Measurements from ENCODE around the gene IL36B.

Gene IL36B

GRCh38 chr2:113075600-113075999 is 22.9 kb upstream of the IL36B start:
- no peak for DNase-seq

- no peak for DNase-seq
Observed at GRCh38 chr2:113075030-113075429, 22.4 kb upstream of the IL36B start.

- no peak for DNase-seq
Observed at GRCh38 chr2:113073325-113073834, 20.7 kb upstream of the IL36B start.

DNA sequence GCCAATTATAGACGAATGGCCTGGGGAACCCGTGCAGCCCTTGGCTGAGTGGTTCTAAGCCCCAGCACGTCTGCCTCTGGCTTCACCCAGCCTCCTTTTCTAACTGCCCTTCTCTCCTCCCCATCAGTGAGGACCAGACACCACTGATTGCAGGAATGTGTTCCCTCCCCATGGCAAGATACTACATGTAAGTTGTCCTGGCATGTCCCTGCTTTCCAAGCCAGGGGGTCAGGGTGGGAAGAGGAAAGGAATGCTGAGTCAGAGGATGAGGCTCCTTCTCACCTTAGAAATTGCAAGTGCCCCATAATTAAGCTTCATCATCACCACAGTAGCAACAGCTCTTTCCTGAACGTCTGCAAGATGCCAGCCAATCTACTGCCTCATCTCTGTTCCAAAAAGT is 19.9 kb upstream of the IL36B start:
- no peak for DNase-seq

- DNase-seq, result no peak
Observed at GRCh38 chr2:113070606-113070975, 17.9 kb upstream of the IL36B start.

DNA sequence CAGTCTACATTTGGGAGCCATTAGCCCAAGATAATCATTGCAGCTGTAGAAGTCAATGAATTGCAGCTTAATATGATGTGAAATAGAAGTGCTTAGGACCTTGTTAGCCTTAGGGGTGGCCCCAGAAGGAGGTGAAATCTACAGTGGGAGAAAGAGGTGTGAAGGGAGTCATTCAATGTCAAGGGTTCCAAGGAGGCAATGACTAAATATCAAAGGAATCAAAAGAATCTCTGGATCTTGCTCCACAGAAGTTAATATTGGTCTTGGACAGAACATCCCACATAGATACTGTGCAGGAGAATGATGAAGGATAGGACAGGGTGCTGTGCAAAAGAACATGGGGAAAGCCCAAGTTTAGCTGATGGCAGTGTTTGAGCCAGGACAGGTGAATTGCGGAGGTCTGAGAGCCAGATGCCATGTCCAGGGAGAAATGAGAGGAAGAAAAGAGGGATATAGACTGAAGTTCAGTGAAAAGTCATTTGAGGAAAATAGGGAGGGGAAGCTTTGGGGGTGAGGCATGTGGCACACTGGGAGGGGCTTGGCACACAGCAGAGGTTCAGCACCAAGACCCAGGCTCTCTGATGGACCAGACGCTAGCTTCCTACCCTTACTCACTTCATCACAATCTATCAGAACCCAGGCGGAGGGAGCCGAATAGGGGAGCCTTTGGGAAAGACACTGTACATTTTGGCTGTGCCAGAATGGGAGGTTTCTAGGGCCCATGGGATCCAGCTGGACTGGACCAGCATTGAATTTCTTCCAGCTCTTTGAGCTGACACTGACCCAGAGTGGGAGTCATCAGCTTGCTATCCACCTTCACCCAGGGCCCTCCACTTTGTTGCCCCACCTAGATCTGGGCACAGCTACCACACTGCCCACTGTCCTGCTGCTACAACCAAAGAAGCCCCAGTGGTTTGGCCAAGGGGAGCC is 17.3 kb upstream of the IL36B start:
- DNase-seq, result no peak

DNA sequence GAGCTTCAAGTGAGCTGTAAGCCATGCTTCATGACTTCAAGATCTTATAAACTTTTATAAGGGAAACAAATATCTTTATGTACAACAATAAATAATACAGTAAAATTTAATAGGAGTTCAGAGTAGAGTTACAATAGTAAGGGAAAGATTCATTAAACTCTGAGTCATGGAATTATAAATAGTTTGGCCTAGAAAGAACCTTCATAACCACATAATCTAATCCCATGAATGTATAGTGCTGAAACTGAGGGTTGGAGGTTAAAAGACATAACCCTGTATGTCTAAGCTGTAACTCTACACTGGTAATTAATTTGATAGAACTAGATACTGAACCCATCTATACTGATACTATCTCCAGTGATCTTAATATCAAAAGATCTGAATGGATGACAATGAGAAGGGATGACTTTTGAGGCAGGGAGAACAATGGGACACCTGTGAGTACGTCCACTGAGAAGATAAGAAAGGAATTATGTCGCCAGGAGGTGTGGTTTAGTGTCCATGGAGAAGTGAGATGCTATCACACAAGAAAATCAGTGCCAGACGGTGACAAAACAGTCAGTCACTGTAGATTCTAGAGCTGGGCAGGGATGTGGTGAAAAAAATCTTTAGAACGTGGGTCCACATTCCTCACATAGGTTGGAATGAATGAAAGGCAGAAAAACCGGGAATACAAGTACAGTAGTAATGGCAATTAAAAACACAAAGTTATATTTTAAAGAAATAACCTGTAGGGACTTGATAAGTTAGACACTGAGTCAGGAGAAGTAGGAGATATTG is 16.2 kb upstream of the IL36B start:
- DNase-seq, result no peak

DNA sequence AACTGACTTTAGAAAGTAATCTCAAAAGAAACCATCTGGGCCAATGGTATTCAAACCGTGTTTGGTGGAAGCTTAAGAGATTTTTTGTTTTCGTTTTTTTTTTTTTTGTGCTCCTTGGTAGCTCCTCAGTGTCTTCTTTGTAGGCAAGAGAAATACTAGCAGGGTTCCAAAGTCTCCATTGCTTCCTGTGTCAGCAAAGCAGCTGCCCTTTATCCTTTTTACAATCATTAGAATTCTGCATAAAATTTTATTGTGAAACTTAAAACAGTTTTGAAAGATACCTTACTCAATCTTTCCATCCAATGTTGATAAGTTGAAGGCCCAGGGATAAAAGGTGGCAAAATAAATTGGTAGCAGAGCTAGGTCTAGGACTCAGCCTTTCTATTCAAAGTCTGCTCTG is 15.6 kb upstream of the IL36B start:
- no peak for DNase-seq

DNA sequence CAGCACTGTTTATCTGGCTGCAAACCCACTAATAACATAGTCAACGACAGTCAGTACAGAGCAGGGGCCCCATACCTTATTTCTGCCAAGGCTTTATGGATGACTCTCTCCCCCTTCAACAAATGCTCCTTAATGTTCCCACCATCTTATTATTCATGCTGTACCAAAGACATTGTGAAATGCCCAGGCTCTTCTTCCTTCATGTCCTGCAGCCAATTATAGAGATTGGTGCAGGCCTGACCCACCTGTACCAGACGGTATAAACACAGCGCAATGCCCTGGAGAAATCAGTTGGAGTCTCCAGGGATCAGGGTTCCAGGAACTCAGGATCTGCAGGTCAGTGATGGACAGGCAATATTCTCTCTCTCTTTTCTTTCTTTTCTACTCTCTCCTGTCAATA is 15.0 kb upstream of the IL36B start, which contains the start of gene IL1F10:
Gene IL1F10, plus strand, starts transcription at position 290 of the 400 bp plus-strand sequence. CDS start 4,769 bp downstream, outside the sequence.
- DNase-seq, result no peak

DNA sequence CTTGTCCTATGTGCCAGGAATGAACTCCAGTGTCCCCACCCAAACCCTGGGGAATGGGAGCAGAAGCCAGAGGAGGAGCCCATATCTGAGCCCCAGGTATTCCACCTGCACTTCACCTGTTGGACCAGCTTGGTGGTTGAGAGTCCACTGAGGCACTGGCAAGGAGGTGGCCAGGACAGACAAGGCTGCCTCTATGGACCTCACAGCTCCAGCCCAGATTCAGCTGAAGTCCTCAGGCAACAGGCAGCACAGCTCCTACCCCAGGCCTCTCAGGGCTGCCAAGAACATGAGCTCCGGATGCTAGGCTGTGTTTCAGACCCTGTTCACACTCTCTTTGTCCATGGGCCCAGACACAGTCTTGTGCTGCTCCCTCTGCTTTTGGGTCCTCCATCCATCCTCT is 12.2 kb upstream of the IL36B start:
- no peak for DNase-seq

DNA sequence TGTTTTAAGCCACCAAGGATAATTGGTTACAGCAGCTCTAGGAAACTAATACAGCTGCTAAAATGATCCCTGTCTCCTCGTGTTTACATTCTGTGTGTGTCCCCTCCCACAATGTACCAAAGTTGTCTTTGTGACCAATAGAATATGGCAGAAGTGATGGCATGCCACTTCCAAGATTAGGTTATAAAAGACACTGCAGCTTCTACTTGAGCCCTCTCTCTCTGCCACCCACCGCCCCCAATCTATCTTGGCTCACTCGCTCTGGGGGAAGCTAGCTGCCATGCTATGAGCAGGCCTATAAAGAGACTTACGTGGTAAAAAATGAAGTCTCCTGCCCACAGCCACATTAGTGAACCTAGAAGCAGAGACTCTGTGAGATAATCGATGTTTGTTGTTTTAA is 11.6 kb upstream of the IL36B start:
- no peak for DNase-seq

- no peak for DNase-seq
Observed at GRCh38 chr2:113061896-113062770, 9.5 kb upstream of the IL36B start.

DNA sequence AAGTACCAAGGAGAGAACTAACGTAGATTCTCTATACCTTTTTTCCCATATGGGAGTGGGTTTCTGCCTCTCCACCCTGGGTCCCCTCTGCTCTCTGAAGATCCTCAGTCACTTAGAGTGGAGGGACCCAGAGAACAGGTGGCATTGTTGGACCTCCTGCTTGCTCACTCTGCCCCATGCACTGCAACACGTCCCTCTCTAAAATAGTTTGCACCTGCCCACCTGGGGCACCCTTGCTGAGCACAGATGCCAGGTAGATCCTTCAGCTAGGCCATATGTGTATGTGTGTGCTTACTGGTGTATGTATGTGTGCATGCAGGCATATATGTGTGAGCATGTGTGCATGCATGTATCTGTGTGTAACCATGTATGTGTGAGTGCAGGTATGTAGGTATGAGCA is 8.6 kb upstream of the IL36B start:
- DNase-seq, result no peak

DNA sequence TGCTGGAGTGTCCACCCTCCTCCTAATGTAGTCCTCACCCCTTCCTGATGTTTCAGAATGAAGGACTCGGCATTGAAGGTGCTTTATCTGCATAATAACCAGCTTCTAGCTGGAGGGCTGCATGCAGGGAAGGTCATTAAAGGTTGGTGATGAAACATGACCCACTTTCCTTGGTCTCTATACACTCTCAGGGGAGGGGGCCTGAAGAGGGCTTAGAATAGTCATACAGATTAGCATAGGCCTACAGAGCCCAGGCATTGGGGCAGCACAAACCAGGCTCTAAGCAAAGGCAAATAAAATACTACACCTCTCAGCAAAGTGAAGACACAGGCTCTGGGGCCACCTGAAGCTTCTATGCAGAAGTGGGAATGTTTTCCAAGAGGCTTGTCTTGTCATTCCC is 8.1 kb upstream of the IL36B start:
- DNase-seq, result no peak

GRCh38 chr2:113060396-113060795 is 7.7 kb upstream of the IL36B start:
- DNase-seq, result no peak

DNA sequence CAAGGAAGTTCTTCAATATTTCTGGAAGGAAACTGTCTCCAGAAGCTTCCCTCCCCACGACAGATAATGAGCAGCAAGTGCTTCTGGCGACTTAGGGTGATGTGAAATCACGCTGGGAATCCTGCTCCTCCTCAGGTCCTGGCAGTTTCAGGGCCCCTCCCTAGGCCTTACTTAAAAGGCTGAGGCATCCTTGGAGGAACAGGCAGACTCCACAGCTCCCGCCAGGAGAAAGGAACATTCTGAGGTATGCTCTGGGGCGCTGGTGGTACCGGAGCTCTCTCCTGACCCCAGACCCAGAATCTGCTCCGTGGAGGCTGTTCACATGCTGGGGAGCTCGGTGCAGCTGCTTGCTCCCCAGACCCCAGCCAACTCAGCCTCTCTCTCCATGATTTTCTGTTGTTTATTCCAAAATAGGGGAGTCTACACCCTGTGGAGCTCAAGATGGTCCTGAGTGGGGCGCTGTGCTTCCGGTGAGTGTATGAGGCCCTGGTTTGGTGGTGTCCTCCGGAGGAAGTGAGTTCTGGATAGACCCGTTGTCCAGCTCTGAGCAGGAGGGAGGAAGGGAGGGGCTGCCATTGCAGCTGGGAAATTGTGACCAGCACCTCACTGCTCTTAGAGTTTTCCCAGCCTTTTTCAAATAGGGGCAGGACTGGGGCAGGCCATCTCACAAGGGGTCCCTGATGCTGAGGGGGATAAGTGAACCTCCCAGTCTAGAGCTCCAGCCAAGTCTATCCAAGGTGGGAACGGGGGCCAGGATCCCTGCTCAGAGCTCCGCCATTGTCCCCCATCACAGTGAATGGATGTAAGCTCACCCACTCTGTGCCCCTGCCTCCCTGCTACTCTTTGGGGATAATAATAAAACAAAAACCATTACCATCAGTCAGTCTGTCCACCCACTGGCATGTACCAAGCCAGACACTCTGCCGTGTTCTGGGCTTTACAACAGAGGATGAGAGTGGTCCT is 6.6 kb upstream of the IL36B start, which contains the start of gene IL36RN:
Gene IL36RN, plus strand, starts transcription at position 201 of the 963 bp plus-strand sequence. Its CDS starts 241 bp downstream, at position 442.
- DNase-seq, result no peak

DNA sequence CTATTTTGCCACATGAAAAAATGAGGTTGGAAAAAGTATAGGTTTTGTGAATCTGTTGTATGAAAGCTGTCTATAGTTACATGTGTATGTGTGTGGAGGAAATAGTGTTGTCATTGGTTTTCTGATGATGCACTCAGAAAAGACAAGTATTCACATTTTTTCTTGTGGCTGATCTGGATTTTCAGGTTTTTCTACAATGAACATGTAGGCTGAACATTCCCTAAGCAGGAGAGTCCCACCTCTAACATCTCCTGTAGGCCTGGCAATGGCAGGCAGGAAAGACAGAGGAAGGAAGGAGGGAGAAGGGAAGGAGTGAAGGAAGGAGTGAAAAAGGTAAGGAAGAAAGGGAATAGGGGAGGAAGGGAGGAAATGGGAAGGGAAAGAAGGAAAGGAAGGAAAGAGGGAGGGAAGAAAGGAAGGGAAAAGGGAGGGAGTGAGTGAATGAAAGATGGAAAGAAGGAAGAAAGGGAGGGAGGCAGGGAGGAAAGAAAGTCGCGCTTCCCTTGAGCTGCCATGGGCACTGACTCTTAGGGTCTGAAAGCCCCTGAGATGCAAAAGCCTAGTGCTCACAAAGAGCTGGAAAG is 5.8 kb upstream of the IL36B start:
- no peak for DNase-seq

- no peak for DNase-seq
Observed at GRCh38 chr2:113057117-113057516, 4.5 kb upstream of the IL36B start.

DNA sequence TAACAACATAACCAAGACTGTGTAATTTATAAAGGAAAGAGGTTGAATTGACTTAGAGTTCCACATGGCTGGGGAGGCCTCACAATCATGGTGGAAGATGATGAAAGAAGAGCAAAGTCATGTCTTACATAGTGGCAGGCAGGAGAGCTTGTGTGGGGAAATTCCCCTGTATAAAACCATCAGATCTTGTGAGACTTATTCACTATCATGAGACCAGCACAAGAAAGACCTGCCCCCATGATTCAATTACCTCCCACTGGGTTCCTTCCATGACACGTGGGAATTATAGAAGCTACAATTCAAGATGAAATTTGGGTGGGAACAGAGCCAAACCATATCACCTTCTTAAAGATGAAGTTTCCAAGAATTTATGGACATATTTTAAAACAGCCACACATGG is 3.9 kb upstream of the IL36B start:
- DNase-seq, result no peak

DNA sequence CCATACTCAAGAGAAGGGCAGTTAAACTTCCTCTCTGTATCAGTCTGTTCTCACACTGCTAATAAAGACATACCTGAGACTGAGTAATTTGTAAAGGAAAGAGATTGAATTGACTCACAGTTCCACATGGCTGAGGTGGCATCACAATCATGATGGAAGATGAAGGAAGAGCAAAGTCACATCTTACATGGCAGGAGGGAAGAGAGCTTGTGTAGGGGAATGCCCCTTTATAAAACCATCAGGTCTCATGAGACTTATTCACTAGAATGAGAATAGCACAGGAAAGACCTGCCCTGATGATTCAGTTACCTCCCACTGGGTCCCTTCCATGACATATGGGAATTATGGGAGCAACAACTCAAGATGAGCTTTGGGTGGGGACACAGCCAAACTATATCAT is 1.4 kb upstream of the IL36B start:
- DNase-seq, result no peak

- no peak for DNase-seq
Observed at GRCh38 chr2:113053666-113054065, 999 bp upstream of the IL36B start.

Data from T1000 (cell line).